ENCODE measurements around the gene PTPRZ1.

The PTPRZ1 gene

GRCh38 chr7:122082670-122083069, 209.7 kb downstream of the PTPRZ1 start:
- DNase-seq (ENCODE audit: low read depth in 1 of 2, low spot score in 1 of 2), result no peak
- TF ChIP-seq, protein P1, sequence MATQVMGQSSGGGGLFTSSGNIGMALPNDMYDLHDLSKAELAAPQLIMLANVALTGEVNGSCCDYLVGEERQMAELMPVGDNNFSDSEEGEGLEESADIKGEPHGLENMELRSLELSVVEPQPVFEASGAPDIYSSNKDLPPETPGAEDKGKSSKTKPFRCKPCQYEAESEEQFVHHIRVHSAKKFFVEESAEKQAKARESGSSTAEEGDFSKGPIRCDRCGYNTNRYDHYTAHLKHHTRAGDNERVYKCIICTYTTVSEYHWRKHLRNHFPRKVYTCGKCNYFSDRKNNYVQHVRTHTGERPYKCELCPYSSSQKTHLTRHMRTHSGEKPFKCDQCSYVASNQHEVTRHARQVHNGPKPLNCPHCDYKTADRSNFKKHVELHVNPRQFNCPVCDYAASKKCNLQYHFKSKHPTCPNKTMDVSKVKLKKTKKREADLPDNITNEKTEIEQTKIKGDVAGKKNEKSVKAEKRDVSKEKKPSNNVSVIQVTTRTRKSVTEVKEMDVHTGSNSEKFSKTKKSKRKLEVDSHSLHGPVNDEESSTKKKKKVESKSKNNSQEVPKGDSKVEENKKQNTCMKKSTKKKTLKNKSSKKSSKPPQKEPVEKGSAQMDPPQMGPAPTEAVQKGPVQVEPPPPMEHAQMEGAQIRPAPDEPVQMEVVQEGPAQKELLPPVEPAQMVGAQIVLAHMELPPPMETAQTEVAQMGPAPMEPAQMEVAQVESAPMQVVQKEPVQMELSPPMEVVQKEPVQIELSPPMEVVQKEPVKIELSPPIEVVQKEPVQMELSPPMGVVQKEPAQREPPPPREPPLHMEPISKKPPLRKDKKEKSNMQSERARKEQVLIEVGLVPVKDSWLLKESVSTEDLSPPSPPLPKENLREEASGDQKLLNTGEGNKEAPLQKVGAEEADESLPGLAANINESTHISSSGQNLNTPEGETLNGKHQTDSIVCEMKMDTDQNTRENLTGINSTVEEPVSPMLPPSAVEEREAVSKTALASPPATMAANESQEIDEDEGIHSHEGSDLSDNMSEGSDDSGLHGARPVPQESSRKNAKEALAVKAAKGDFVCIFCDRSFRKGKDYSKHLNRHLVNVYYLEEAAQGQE (IDR thresholded peaks at IDR 0.05; ENCODE audit: insufficient replicate concordance, low read depth), result no peak
- no peak for TF ChIP-seq GABPA (IDR thresholded peaks at IDR 0.05; ENCODE audit: low read depth)
- TF ChIP-seq SPI1 (IDR thresholded peaks at IDR 0.05; ENCODE audit: borderline replicate concordance, low read depth), result no peak
- no peak for TF ChIP-seq POLR2AphosphoS5 (IDR thresholded peaks at IDR 0.05; ENCODE audit: low read depth)
- TF ChIP-seq, protein P2, sequence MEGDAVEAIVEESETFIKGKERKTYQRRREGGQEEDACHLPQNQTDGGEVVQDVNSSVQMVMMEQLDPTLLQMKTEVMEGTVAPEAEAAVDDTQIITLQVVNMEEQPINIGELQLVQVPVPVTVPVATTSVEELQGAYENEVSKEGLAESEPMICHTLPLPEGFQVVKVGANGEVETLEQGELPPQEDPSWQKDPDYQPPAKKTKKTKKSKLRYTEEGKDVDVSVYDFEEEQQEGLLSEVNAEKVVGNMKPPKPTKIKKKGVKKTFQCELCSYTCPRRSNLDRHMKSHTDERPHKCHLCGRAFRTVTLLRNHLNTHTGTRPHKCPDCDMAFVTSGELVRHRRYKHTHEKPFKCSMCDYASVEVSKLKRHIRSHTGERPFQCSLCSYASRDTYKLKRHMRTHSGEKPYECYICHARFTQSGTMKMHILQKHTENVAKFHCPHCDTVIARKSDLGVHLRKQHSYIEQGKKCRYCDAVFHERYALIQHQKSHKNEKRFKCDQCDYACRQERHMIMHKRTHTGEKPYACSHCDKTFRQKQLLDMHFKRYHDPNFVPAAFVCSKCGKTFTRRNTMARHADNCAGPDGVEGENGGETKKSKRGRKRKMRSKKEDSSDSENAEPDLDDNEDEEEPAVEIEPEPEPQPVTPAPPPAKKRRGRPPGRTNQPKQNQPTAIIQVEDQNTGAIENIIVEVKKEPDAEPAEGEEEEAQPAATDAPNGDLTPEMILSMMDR (IDR thresholded peaks at IDR 0.05; ENCODE audit: insufficient read depth, low read length), result no peak
- Histone ChIP-seq H3K27me3 (ENCODE audit: insufficient read depth, poor library complexity, severe bottlenecking) (no peaks in the 10 kb centered on the region), H3K4me3 (replicated peaks; ENCODE audit: insufficient read depth, low read length) (no peak overlapping the region), H3K27ac (replicated peaks) (no peak overlapping the region)

DNA sequence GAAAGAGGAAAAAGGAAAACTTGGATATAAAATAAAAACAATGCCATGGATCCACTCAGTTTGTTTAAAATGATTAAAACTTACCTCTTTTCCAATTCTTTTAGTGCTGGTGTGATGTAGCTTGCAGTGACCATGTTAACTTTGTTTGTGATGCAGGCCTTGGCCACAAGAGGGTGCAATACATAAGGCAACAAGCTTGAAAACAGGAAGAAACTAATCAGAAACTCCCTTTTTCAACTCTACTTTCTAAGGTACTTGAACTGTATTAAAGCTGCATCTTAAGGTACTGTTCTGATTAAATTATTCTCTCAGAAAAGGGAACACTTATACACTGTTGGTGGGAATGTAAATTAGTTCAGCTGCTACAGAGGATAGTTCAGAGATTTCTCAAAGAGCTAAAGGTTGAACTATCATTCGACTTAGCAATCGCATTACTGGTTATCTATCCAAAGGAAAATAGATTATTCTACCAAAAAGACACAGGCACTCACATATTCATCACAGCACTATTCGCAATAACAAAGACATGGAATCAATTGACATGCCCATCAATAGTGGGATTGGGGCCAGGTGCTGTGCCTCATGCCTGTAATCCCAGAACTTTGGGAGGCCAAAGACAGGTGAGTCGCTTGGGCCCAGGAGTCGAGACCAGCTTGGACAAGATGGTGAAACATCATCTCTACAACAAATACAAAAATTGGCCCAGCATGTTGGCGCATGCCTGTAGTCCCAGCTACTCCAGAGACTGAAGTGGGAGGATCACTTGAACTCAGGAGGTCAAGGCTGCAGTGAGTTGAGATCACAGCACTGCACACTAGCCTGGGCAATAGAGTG, 220.2 kb downstream of the PTPRZ1 start:
- no peak overlapping the region for H3K4me3 ChIP-seq (replicated peaks; ENCODE audit: insufficient read depth, low read length)
- no peak for TF ChIP-seq POLR2AphosphoS5 (IDR thresholded peaks at IDR 0.05; ENCODE audit: low read depth)
- TF ChIP-seq, protein P2 (IDR thresholded peaks at IDR 0.05; ENCODE audit: insufficient read depth, low read length), result peak; percentile 82
- no peaks in the 10 kb centered on the region for H3K27me3 ChIP-seq (ENCODE audit: insufficient read depth, poor library complexity, severe bottlenecking)

DNA sequence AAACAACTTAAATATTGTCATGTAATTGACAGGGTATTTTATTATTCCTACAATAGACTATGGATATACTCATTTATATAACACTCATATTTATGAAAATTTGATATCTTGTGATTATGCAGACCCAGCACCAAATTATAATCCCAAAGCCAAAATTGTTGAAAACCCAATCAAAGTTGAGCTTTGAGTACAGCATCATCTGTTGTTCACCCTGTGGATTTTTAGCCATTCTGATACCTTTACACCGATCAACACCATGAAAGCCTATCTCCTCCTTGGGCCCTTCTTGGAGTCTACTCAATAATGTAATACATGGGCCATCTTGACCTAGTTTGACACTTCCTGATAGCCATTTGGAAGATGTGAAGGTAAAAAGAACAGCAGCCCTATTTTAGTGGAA, 221.6 kb downstream of the PTPRZ1 start:
- DNase-seq (ENCODE audit: low read depth in 1 of 2, low spot score in 1 of 2), result no peak
- H3K27me3 ChIP-seq (ENCODE audit: insufficient read depth, poor library complexity, severe bottlenecking), result no peaks in the 10 kb centered on the region
- TF ChIP-seq SPI1 (IDR thresholded peaks at IDR 0.05; ENCODE audit: borderline replicate concordance, low read depth) (no peak), POLR2AphosphoS5 (IDR thresholded peaks at IDR 0.05; ENCODE audit: low read depth) (no peak), GABPA (IDR thresholded peaks at IDR 0.05; ENCODE audit: low read depth) (no peak)
- TF ChIP-seq, protein P1 (IDR thresholded peaks at IDR 0.05; ENCODE audit: insufficient replicate concordance, low read depth), result no peak
- TF ChIP-seq, protein P2 (IDR thresholded peaks at IDR 0.05; ENCODE audit: insufficient read depth, low read length), result no peak
- H3K27ac ChIP-seq (replicated peaks), result no peak overlapping the region
- no peak overlapping the region for H3K4me3 ChIP-seq (replicated peaks; ENCODE audit: insufficient read depth, low read length)

More for the DNA sequence above, 220.2 kb downstream of the PTPRZ1 start:
- H3K27ac ChIP-seq (replicated peaks), result no peak overlapping the region
- peak; percentile 14 to 55 for DNase-seq (ENCODE audit: low read depth in 1 of 2, low spot score in 1 of 2)

Data from HL-60 (cell line).